ENCODE results near the gene PAQR5. TPM values are rescaled to one million over a fixed set of nuclear protein-coding genes. Genes with fewer than 3 reads are reported as not detected.

Gene PAQR5, protein sequence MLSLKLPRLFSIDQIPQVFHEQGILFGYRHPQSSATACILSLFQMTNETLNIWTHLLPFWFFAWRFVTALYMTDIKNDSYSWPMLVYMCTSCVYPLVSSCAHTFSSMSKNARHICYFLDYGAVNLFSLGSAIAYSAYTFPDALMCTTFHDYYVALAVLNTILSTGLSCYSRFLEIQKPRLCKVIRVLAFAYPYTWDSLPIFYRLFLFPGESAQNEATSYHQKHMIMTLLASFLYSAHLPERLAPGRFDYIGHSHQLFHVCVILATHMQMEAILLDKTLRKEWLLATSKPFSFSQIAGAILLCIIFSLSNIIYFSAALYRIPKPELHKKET
- total RNA-seq, result 0.17 and 1.3 TPM in 2 replicates

DNA sequence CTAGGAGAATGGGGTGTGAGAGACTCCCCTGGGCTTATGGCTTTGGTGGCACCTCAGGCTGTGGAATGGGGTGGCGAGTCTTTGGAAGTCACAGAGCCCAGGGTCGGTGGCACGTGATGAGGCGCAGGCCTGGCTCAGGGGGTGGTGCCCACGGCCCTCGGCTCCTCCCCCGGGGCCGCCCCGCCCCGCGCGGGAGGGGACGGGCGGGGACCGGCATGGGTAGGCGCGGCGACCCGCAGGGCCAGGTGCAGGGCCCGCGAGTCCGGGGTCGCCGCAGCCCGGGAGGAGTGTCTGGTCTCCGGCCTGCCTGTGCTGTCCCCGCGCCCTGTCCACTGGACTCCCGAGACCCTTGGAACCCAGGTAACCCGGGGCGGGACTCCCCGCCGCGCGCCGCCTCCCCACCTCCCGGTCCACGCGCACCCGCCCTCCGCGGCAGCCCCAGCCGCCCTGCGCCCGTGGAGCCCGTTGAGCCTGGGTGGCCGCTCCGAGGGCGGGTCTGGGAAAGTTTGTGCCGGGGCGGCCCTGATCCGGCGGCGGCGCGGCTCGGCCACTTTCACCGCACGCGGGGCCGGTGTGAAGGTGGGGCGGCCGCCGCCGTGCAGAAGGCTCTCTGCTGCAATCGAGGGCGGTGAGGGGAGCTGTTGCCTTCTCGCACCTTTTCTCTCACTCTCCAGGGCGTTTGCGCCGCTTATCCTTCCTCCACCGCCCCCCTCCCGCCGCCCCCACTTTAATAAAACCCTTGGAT is at the start of gene PAQR5:
PAQR5 (plus strand) TSS at position 216 of the 745 bp plus-strand sequence. CDS start 61,169 bp downstream, outside the sequence.

DNA sequence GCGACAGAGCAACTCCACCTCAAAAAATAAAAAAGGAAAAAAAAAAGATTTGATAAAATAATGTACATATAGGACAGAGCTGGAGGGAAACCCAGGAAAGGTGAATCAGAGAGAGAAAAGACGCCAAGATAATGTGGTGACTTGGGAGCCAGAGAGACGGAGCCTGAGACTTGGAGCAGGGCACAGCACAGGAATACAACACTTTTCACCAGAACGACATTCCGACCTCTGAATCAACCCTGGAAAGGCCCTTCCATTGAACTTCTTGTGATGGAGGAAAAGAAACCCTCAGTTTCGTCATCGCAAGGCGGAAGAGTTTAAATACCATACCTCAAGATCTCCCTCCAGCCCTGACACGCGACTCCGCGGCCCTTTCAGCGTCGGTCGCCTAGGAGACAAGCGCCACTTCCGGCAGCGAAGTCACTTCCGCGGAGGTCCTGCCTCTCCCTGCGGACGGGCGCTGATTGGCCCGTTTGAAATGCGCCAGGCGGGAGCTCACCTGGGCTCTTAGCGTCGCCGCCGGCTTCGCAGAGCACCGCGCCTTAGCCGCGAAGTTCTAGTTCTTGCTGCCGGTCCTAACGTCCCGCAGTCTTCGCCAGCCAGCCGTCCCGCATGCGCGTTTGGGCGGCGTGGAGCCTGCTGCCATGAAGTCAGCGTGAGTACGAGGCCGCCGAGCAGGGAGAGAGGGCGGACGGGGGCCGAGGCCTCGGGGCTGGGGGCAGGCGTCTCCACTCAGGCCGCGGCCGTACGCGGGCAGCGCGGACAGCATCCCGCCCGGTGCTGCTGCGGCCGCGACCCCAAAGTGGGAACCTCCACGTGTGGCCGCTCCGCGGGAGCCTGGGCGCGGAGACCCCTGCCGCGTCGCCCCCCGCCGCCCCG is 115.3 kb downstream of the PAQR5 start, which contains the start of gene KIF23:
KIF23 (plus strand) TSS at position 528 of the 879 bp plus-strand sequence; CDS start at position 645, 117 bp downstream.

DNA sequence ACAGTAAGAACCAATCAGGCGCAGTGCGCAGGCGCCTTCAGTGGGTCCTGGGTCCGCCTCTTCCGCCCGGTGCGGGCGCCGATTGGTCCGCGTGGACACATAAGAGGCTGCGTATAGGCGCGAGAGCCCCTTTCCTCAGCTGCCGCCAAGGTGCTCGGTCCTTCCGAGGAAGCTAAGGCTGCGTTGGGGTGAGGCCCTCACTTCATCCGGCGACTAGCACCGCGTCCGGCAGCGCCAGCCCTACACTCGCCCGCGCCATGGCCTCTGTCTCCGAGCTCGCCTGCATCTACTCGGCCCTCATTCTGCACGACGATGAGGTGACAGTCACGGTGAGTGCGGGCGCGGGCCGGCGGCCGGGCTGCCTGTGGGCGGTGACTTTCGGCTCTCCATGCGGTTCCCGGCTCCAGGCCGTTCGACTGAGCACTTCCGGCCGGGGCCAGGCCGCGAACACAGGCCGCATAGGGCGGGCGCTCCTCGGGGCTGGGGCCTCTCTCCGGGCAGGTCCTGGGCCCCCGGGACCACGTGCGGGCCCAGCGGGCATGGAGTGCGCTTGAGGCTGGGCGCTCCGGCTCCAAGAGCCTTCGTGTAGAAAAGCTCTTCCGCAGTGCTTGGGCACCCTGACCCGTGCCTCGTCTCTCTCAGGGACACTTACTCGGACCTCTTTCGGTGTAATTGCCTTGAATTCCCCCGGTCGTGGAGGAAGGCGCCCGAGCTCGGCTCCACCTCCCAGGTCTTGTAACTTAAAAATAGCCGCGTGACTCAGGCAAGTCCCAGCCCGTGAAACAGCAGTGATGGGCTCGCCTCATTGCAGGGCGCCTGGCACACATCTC is 154.2 kb downstream of the PAQR5 start, which contains the start of gene RPLP1:
RPLP1 (plus strand) TSS at position 127 of the 830 bp plus-strand sequence; CDS start at position 258, 131 bp downstream.

Other genes with a start within 250 kb of the PAQR5 start
- gene GLCE, start 138.3 kb upstream of the PAQR5 start, total RNA-seq, result 10.8 and 14.5 TPM in 2 replicates
- 3.5 and 3.7 TPM in 2 replicates for gene KIF23, start 115.4 kb downstream of the PAQR5 start, total RNA-seq
- gene RPLP1, start 153.9 kb downstream of the PAQR5 start, total RNA-seq, result 1,039 and 1,200 TPM in 2 replicates

Data from pericardium fibroblast (primary cell).